Upper lobe of right lung (tissue), 1 donor: ENCODE data around the gene CLCF1. TPM values are rescaled to one million over a fixed set of nuclear protein-coding genes. Genes with fewer than 3 reads are reported as not detected.

Experiments
- ATAC-seq: fragments of 200-7000 bp; cut with Tn5 transposase; one replicate; pipeline ENCODE4 v1.9.1; 2020; ENCODE audit warnings: mild to moderate bottlenecking, moderate library complexity
- DNase-seq: peaks from one replicate; pipeline ENCODE4 v3.0.0-alpha.2; 2020
- H3K27ac ChIP-seq: fragments of 200-600 bp; one replicate; pipeline ENCODE4 v1.8.0; 2022
- H3K27me3 ChIP-seq: fragments of 200-600 bp; one replicate; pipeline ENCODE4 v1.8.0; 2022; ENCODE audit warnings: mild to moderate bottlenecking
- H3K36me3 ChIP-seq: fragments of 200-600 bp; one replicate; pipeline ENCODE4 v1.8.0; 2022
- H3K4me1 ChIP-seq: fragments of 200-600 bp; one replicate; pipeline ENCODE4 v1.8.0; 2022
- H3K4me3 ChIP-seq: fragments of 200-600 bp; one replicate; pipeline ENCODE4 v1.8.0; 2022; ENCODE audit warnings: mild to moderate bottlenecking
- H3K9me3 ChIP-seq: fragments of 200-600 bp; one replicate; pipeline ENCODE4 v1.8.0; 2022
- CTCF ChIP-seq: fragments of 200-600 bp; IDR thresholded peaks from one replicate; pipeline ENCODE4 v1.8.0; 2022; ENCODE audit warnings: antibody characterized with exemption
- intact Hi-C: fragments of 100-400 bp; cut with DNase I; formaldehyde crosslinking; loops from one replicate; pipeline ENCODE4 v1.11.0; 2022
- total RNA-seq: library from RNA; stranded (reverse); fragmentation: NEBNext Ultra II Directional; extraction: Animal tissue kit (Norgen Biotek cat#: 25700); gene quantifications from one replicate; pipeline ENCODE4 v1.2.1, GENCODE V29; 2021
- donor health status: DM: no; HTN: yes; CAD: no; lungs with severe emphysema.

The CLCF1 gene
- total RNA-seq, 1 donor from 2014 or later: 4.0 TPM

- DNase-seq (no peak), ATAC-seq (peak; percentile 34)
- Histone ChIP-seq H3K36me3 (no peaks in the 10 kb centered on the region), H3K4me1 (peaks cover 18% of the 10 kb centered on the region), H3K27ac (no peak overlapping the region), H3K9me3 (no peaks in the 10 kb centered on the region), H3K4me3 (no peak overlapping the region), H3K27me3 (no peaks in the 10 kb centered on the region)
- TF ChIP-seq CTCF: peak; percentile 47
- intact Hi-C loops: loop anchor here (5.0 kb wide), 1 partner anchor 37 kb away; the partner anchor contains the start of gene POLD4
Observed at GRCh38 chr11:67389477-67389876, 16.1 kb upstream of the CLCF1 start.

DNA sequence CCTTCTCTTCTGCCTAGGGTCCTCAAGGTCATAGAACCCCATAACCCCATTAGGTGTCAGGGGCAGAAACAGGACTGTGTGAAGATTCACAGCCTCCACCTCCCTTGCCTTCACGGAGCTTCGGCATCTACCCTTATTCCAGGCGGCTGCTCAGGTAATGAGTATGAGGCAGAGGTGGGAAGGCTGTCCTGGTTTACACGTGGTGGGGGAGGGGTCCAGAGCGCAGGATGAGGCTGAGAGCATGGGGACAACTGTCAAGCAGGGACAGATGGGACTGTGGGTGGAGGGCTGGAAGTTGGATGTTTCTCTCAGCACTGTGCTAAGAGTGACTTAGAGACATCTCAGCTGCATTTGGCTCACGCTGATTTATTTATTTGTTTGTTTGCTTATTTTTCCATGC, 14.1 kb upstream of the CLCF1 start:
- DNase-seq (no peak), ATAC-seq (no peak)
- Histone ChIP-seq H3K4me1 (peaks cover 14% of the 10 kb centered on the region), H3K27ac (no peak overlapping the region), H3K4me3 (no peak overlapping the region), H3K27me3 (no peaks in the 10 kb centered on the region), H3K36me3 (no peaks in the 10 kb centered on the region), H3K9me3 (no peaks in the 10 kb centered on the region)
- no peak for TF ChIP-seq CTCF
- intact Hi-C loops: loop anchor here (5.0 kb wide), 1 partner anchor 35 kb away; the partner anchor contains the start of gene POLD4

DNA sequence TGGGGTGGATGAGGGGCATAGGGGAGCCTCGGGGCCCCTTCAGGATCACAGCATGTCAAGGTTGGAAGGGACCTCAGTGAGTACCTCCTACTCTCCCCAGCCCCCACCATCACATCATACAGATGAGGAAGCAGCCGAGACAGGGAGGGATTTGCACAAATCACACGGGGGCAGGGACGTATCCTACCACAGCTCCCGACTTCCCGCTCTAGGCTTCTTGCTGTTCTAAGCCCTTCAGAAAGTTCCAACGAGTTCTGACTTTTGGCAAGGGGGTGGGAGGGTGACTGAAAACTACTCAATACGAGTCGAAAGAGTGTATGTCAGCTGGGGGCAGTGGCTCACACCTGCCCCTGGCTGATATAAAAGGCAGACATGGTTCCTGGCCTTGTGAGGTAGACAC, 13.7 kb upstream of the CLCF1 start:
- Histone ChIP-seq H3K9me3 (no peaks in the 10 kb centered on the region), H3K36me3 (no peaks in the 10 kb centered on the region), H3K27ac (no peak overlapping the region), H3K4me1 (peaks cover 15% of the 10 kb centered on the region), H3K27me3 (no peaks in the 10 kb centered on the region), H3K4me3 (no peak overlapping the region)
- DNase-seq (no peak), ATAC-seq (no peak)
- TF ChIP-seq CTCF: no peak
- intact Hi-C loops: loop anchor here (5.0 kb wide), 1 partner anchor 35 kb away; the partner anchor contains the start of gene POLD4

- Histone ChIP-seq H3K4me3 (no peak overlapping the region), H3K9me3 (no peaks in the 10 kb centered on the region), H3K36me3 (no peaks in the 10 kb centered on the region), H3K27ac (no peak overlapping the region), H3K27me3 (no peaks in the 10 kb centered on the region), H3K4me1 (peaks cover 9% of the 10 kb centered on the region)
- peak; percentile 6 for ATAC-seq
- intact Hi-C loops: loop anchor here (5.0 kb wide), 1 partner anchor 33 kb away; the partner anchor contains the start of gene POLD4
- DNase-seq: no peak
- no peak for TF ChIP-seq CTCF
Observed at GRCh38 chr11:67384851-67385366, 11.5 kb upstream of the CLCF1 start.

DNA sequence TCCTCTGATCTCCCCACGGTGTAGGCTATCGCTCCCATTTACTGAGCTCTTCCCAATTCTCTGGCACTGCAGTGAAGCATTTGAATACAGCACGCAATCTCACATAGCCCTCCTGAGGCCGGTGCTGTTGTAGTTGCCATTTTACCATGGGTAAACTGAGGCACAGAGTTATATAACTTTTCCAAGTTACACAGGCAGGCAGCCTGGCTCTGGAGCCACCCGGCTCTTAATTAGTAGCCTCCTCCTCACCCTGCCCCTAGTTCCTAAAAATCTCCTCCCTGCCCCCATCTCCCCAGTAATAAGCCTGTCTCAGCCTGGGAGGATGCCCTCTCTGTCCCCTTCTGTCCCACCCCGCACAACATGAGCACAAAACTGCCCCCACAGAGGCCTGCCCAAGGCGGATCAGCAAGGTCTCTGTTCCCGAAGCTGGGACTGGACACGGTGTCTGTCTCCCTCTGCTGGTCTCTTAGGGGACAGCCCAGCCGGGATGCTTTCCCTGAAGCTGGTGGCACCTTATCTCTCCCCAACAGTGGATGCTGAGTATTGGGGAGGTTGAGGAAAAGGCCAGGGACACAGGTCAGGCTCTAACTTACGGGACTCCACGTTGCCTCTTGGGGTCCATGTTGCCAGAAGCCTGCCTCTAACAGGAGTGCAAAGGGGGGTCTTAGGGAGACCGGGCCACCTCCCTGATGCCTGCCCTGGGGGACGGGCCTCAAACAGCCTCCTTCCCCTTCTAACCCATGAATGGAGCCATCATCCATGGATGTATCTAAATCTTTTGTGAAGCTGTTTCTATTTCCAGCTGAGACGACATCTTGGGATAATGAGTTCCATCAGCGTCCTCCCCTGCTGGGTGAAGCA, 9.1 kb upstream of the CLCF1 start:
- peak; percentile 94 for ATAC-seq
- no peaks in the 10 kb centered on the region for H3K36me3 ChIP-seq
- intact Hi-C loops: no loop called here

More for the DNA sequence above, 9.1 kb upstream of the CLCF1 start:
- peak; percentile 88 for DNase-seq
- Histone ChIP-seq H3K27ac (no peak overlapping the region), H3K4me1 (peaks cover 9% of the 10 kb centered on the region), H3K4me3 (no peak overlapping the region), H3K27me3 (no peaks in the 10 kb centered on the region), H3K9me3 (no peaks in the 10 kb centered on the region)
- TF ChIP-seq CTCF: peak; percentile 97
